SIG-M5 treated with dmso at 0.1 percent for 504 hours (cell line): ENCODE results near the gene SHMT2.

Experiments
- DNase-seq: peaks from one replicate; lab custom pipeline; 2025; ENCODE audit not compliant: unreplicated experiment; lab: John Stamatoyannopoulos, UW

SHMT2 gene

DNA sequence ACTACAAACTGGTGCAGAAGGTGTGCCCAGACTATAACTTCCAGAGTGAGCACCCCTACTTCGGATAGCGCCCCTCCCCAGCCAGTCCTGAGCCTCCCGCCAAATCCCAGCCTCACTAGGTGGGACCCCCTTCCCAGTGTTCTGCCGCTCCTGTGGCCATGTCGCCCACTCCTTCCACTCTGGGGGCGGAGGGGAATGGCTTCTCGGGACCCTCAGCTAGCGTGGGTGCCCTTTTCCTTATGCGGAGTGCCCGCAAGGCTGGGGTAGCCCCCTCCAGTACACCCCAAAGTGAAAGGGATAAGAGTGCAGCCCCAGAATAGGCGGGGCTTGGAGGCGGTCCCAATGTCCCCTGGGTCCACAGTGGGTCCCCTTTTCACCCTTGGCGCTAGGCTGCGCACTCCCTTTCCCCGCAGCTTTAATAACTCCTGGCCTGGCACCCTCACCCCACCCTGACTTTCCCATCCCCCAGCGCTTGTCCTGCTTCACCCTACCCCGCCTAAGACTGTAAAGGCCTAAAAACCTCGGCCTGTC lies 3.8 kb upstream of the SHMT2 start:
- no peak for DNase-seq

GRCh38 chr12:57226588-57227314 lies 2.8 kb upstream of the SHMT2 start:
- no peak for DNase-seq

DNA sequence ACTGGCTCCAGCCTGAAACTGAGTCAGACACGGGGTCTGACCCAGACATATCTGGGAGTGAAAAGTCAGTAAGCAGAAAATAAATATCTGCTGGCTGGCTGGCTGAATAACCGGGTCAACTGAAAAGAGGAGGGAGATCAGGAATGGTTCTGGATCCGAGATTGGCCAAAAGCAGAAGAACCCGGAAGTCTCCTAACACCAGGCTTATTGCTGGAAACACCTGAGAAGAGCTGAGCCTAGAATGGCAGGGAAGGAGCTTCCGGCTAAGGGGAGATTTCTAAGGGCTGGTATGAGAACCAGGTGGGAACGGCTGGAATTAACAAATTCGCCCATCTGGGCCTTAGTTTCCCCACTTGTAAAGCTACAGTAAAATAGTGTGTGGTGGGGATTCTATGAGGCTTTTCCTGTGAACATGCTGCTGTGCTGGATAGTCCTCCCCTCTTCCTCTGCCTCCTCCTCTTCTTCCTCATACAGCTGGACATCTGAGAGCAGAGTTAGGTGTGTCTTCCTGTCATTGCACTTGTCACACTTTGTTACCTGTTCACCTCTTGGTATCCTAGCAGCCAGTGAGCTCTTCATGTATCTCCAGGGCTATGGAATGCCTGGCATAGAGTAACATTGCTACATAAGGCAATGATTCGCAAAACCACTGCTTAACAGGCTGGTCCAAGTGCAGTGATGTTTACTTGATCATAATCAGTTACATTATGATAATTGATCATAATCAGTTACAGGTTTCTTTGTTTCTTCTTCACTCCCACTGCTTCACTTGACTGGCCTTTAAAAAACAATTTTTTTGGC lies 2.0 kb upstream of the SHMT2 start:
- DNase-seq, result no peak

- no peak for DNase-seq
Measured at GRCh38 chr12:57229046-57229633, 371 bp upstream of the SHMT2 start.

GRCh38 chr12:57230381-57231155 lies 1.1 kb downstream of the SHMT2 start:
- no peak for DNase-seq

GRCh38 chr12:57231276-57232021 lies 1.9 kb downstream of the SHMT2 start:
- no peak for DNase-seq

- no peak for DNase-seq
Measured at GRCh38 chr12:57232156-57232756, 2.7 kb downstream of the SHMT2 start.

DNA sequence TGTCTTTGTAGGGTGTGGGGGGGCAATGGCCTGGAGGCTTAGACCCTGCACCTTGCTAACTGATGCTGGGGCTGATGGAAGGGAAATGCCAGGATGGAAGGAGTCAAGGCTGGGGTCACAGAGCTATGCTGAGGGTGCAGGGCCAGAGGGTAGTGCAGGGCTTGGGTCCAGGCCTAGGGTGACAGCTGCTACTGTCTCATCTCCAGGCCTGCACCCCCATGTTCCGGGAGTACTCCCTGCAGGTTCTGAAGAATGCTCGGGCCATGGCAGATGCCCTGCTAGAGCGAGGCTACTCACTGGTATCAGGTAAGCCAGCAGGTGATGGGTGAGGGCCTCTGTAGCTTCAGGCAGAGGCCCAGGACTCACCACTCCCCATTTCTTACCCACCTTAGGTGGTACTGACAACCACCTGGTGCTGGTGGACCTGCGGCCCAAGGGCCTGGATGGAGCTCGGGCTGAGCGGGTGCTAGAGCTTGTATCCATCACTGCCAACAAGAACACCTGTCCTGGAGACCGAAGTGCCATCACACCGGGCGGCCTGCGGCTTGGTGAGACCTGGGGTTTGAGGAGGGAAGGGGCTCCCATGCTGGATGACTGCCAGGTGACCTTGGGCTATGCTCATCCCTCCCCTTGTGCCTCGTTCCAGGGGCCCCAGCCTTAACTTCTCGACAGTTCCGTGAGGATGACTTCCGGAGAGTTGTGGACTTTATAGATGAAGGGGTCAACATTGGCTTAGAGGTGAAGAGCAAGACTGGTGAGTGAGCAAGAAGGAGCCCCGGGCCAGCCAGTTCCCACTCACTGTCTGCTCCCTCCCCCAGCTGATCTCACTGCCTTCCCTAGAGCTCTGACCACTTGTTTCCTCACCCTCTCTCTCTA lies 4.1 kb downstream of the SHMT2 start:
- no peak for DNase-seq

GRCh38 chr12:57234233-57234570 lies 4.7 kb downstream of the SHMT2 start:
- no peak for DNase-seq

DNA sequence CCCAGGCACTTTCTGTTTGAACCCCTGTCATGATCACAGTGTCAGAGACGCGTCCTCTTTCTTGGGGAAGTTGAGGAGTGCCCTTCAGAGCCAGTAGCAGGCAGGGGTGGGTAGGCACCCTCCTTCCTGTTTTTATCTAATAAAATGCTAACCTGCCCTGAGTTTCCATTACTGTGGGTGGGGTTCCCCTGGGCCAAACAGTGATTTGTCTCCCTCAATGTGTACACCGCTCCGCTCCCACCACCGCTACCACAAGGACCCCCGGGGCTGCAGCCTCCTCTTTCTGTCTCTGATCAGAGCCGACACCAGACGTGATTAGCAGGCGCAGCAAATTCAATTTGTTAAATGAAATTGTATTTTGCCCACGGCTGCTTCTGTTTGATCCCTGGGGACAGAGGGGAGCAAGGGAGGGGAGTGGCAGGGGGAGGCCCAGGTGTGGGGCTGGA lies 5.1 kb downstream of the SHMT2 start:
- peak; percentile 27 for DNase-seq

DNA sequence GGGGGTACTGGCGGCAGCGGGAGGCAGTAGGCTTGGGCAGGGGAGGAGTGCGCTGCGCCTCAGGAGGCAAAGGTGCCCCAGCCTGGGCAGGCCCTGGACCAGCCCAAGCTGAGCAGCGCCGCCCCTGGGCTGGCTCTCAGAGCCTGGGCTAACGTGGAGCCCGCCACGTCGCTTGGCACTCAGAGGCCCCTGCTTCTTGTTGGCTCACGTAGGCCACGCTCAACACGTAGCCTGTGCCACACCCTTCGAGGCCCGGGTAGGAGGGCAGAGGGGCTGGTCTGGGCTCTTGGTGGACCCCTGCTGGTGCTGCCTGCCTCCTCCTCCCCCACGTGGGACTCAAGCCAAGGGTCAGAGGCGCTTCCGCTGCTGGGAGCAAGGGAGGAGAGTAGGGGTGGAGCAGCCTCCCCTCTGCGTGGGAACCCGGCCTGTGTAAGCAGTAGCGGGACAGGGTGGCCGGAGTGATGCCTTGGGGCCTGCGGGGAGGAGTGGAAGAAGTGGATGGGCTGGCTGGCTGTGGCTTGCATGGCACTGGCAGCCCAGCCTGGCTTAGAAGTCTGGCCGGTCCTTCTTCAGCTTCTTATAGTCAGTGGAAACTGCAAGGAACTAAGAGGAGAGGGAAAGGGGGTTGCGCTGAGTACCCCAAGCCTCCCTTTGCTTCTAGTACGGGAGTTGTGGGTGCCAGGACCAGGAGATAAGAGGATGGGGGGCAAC lies 5.7 kb downstream of the SHMT2 start:
- DNase-seq, result no peak

DNA sequence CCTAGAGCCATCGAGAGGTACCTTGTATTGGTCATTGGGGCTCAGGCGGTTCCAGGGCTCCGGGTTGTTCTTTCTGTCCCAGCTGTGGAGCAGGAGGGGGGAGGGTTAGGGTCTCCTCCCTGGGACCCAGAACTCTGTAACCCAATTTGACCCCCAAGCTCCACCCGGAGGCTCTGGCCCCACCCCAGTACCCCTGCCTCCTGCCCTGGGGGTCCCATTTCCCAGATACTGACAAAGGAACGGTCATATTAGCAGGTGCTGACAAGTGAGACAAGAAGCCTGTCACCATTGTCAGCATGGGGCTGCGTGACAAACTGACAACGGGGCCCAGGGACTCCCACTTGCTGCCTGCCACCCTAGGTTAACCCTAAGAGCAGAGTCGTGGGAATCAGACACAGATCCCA lies 6.2 kb downstream of the SHMT2 start:
- DNase-seq, result no peak

GRCh38 chr12:57236201-57236924 lies 6.9 kb downstream of the SHMT2 start:
- no peak for DNase-seq

DNA sequence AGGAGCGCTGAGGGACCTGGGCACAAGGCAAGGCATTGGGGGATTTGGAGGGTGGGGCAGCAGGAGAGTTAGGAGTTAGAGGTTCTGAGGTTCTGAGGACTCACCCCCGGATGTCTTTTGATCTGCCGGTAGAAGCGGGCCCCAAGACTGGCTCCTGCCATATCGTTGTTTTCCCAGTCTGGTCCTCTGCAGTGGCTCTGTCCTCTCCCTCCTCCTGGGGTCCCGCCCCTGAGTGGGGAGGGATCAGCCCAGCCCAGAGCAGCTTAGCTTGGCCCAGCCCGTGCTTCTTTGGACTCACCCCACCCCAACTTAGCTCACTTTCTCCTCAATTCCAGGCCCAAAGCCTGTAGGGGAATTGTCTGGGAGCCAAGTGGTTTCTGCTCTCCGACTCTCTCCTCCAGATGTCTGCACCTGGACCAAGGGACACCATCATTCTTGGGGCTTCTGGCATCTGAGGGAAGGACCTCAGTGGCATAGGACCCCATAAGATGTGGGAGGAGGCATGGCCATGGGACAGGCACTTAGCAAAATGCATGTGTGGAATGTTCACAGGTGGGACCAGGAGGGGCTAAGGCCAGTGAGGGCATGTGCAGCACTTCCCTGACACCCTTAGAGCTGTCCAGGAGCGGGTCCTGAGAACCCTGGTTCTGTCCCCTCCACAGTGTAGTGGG lies 7.5 kb downstream of the SHMT2 start:
- no peak for DNase-seq

GRCh38 chr12:57237596-57237931 lies 8.1 kb downstream of the SHMT2 start:
- DNase-seq, result no peak

DNA sequence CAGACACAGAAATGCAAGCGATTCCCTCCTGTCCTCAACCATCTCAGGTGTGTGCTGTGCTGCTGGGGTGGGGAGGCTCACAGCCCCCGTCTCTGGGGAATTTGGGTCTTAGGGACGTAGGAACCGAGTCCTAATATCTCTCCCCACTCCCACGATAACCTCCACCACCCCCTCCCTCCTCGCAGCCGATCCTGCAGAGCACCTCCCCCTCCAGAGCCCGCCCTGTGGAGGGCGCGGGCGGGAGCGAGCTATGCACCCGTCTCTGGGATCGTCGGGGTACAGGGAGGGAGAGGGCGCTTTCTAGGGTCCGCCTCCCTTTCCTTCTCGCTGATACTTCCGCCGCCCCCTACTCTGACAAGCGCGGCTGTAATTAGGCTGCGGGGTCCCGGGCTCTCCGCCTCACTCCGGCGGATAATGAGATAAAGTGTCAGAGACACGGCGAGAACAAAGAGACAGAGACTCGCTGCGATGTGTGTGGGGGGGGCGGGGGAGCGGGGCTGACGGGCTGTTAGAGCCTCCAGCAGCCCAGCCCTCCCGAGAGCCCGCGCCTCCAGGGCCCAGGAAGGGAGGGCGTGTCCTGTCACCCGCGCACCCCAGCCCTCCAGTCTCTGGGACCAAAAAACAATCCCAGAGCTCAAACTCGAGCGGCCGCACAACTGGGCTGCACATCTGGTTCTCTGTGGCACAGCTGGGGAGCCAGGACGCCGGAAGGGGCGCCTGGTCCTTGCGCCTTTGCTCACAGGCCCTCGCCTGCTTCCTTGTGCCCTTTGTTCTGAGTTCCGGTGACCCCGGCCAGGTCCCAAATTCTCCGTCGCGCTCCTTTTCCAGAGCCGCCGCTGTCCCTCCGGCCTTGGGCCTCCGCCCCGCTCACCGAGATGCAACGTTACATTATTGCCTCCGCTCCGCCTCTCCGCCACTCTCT lies 8.7 kb downstream of the SHMT2 start:
- DNase-seq, result no peak
